HG03064 (cell line): ENCODE data around the gene UBR3.
"Not testable (repeated sequence)": the region's sequence is repeated elsewhere in the genome, so short reads cannot be mapped to it uniquely, and the experiment has no call there.

Experiments used
- ATAC-seq: cut with Tn5 transposase; IDR thresholded peaks from one replicate; pipeline ENCODE4 v1.9.1; 2021; ENCODE audit warnings: low read depth; ENCODE audit not compliant: unreplicated experiment

Gene UBR3

GRCh38 chr2:169866230-169866629, 39.0 kb downstream of the UBR3 start:
- ATAC-seq = not testable (repeated sequence)

DNA sequence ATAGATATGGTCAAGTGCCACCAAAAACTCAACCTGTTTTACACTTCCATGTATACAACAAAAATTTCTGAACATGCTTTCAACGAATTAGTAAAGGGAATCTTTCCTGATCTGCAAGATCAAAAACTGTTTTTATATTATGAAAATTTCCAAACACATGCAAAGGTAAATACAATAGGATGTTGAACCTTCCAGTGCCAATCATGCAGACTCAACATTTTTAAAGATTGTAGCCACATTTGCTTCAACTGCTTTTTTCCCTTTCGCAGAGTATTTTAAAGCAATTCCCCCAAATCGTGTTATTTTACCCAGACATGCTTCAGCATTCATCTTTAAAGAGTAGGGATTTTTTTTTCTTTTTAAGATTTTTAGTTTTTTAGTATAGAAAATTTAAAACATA, 40.3 kb downstream of the UBR3 start:
- no peak for ATAC-seq

- no peak for ATAC-seq
Observed at GRCh38 chr2:169868951-169869350, 41.7 kb downstream of the UBR3 start.

DNA sequence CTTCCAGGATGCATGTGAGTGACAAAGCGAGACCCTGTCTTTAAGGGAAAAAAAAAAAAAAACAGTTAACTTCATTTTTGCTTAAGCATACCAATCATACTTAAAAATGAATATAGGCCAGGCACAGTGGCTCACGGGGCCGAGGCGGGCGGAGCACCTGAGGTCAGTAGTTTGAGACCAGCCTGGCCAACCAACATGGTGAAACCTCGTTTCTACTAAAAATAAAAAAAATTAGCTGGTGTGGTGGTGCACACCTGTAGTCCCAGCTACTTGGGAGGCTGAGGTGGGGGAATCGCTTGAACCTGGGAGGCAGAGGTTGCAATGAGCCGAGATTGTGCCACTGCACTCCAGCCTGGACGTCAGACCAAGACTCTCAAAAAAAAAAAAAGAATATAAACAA, 44.1 kb downstream of the UBR3 start:
- not testable (repeated sequence) for ATAC-seq

DNA sequence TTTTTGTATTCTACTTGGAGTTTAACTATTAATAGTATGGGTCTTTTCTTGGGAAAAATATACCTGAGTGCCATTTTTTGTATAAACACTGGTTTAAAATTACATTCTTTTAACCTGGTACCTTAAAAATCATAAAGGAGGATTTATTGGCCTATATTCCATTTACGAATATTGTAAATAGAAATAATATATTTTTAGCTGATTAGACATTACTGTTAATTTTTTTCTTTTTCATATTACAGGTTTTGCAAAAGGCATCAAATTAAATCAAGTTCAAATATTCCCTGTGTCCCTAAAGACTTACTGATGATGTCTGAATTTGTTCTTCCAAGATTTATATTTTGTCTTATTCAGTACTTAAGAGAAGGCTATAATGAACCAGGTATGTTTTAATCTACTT, 44.7 kb downstream of the UBR3 start:
- ATAC-seq = no peak

GRCh38 chr2:169877398-169877797, 50.1 kb downstream of the UBR3 start:
- ATAC-seq = no peak

DNA sequence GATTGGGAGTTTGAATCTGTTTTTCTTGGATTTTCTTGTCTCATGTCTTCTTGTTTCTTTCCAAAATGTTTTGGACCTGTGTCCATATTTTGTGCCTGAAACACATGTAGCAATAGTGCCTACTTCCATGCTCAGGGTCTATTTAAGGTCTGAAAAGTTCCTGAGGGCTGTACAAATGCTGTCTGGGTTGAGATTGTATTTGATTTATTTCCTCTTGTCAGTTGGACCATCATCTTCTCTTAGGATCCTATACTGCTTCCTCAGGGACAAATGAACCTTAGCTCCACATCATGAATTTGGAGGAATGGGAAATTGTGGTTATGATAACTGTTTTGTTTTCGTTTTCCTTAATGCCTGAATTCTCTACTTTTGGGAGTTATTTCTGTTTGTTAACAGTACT, 59.9 kb downstream of the UBR3 start:
- no peak for ATAC-seq

- no peak for ATAC-seq
Observed at GRCh38 chr2:169891593-169892298, 64.5 kb downstream of the UBR3 start.

GRCh38 chr2:169892951-169893350, 65.7 kb downstream of the UBR3 start:
- ATAC-seq = no peak

DNA sequence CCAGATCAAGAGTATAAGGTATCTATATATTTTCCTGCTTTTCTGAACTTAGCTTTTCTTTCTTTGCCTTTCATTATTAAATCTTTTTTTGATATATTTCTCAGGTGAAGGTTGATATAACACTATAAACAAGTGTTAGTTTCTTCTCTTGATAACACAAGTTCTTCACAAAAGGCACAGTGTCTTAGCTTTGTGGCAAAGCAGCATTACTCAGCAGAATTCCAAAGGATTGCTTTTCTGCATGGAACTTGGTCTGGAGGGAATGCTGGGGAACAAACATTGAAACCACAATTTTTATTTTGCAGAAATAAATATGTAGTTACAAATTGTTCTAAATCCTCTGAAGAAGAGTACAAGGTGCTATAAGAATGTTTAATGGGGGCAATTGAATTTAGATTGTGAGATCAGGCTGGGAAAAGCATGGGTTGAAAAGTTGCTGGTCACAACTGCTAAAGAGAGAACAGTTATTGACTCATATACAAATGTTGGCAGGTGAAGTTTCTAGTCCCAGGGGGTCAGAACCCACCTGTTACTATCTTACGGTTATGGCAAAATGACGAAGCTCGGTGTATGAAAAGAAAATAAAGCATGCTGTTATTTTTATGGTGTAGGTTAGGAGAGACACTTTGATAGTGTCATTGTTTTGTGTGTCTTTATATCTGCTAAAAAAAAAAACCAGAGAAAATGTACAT, 68.2 kb downstream of the UBR3 start:
- no peak for ATAC-seq

GRCh38 chr2:169897834-169898233, 70.6 kb downstream of the UBR3 start:
- no peak for ATAC-seq

GRCh38 chr2:169900103-169900502, 72.8 kb downstream of the UBR3 start:
- ATAC-seq = not testable (repeated sequence)

- ATAC-seq = no peak
Observed at GRCh38 chr2:169900686-169901085, 73.4 kb downstream of the UBR3 start.

GRCh38 chr2:169906731-169907130, 79.5 kb downstream of the UBR3 start:
- no peak for ATAC-seq

- ATAC-seq = no peak
Observed at GRCh38 chr2:169909376-169909775, 82.1 kb downstream of the UBR3 start.

GRCh38 chr2:169910109-169910799, 83.0 kb downstream of the UBR3 start:
- ATAC-seq = no peak

DNA sequence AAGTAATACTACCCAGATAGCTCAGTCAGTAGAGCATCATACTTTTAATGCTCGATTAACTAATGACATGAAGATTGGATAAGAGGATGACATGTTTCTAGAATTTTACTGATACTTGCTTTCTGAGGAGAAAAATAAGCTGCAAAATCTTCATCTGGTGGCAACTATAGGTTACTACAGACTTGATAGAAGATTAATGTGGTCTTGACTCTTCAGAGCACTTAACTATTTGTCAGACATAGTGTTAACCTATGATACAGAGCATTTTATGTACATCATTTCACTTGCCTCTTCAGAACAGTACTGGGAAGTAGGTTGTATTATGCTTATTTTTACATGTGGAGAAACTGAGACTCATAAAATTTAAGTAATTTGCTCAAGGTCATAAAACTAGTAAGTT, 83.9 kb downstream of the UBR3 start:
- no peak for ATAC-seq

DNA sequence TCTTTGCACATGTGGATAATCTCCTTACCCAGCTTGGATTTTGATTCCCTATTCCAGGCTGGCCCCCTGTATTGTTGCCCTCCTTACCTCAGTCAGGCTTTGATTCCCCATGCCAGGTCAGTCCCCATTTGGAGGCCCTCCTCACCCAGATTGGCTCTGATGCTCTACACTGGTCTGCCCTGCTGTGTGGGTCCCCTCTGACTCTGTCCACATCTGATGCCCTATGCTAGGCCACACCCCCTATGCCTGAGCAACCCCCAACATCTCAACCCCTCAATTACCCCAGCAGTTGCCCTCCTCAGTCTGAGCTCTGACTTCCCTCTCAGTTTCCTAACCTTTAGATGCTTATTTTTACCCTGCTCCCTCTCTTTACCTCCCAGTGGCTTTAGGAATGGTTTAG, 89.4 kb downstream of the UBR3 start:
- no peak for ATAC-seq

- no peak for ATAC-seq
Observed at GRCh38 chr2:169923977-169924376, 96.7 kb downstream of the UBR3 start.

DNA sequence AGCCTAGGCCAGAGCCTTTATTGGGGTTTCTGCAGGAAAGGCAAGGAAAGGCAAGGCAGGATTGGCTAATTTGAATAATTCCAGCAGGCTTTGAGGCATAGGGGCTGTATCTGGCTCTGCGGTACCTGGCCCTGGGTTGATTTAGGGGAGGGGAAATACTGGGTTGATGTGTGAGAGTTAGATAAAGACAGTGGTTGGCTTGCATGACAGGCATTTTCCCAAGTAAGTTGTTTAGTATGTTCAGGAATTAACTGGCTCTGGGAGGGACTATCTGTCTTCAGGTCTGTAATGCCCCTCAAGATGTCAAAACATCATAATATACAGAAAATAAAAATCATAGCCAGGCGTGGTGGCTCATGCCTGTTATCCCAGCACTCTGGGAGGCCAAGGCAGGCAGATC, 98.7 kb downstream of the UBR3 start:
- no peak for ATAC-seq

DNA sequence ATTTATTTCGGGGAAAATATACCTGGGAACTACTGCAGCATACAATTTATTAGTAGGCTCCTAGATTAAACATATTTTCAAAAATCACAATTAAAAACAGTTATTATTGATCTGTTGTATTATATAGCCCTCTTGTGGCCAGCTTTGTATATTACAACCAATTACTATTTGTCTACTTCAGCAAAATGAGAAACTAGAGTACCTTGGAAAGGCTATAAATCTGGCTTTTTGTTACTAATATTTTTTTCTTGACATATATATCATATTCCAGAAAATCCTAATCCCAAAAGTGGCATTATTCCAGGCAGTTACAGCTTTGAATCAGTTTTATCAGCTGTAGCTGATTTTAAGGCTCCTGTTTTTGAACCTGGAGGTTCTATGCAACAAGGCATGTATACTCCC, 101.2 kb downstream of the UBR3 start:
- ATAC-seq = no peak
